ENCODE measurements around the gene UVRAG. TPM values are rescaled to one million over a fixed set of nuclear protein-coding genes. Genes with fewer than 3 reads are reported as not detected.

The UVRAG gene
- total RNA-seq, 1 donor from 2014 or later: 7.4 TPM

GRCh38 chr11:75899806-75900205, 84.8 kb downstream of the UVRAG start:
- TF ChIP-seq CTCF (conservative IDR thresholded peaks at IDR 0.05; ENCODE audit: low read depth, low read length): no peak
- no peak for DNase-seq (ENCODE audit: low read depth)
- H3K4me3 ChIP-seq (ENCODE audit: low read depth, low read length): no peak overlapping the region

DNA sequence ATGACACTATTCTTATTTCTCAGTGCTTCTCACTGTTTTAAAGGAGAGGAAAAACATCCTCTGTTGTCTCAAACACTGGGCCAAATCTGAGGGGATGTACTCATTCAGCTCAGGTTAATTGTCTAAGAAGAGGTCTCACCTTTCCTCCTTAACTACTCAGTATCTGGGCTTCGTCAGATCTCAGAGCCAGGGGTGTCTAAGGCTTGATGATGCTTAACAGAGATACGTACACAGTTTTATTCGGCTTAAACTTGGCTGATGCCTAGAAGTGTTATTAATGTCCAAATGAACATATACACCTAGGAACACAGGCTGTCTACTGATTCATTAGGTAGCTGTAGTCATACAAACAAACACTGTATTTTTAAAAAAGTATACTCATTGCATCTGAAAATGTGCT, 85.8 kb downstream of the UVRAG start:
- no peak overlapping the region for H3K4me3 ChIP-seq (ENCODE audit: low read depth, low read length)
- no peak for TF ChIP-seq CTCF (conservative IDR thresholded peaks at IDR 0.05; ENCODE audit: low read depth, low read length)
- no peak for DNase-seq (ENCODE audit: low read depth)

- TF ChIP-seq CTCF (conservative IDR thresholded peaks at IDR 0.05; ENCODE audit: low read depth, low read length): no peak
- DNase-seq (ENCODE audit: low read depth): no peak
- no peak overlapping the region for H3K4me3 ChIP-seq (ENCODE audit: low read depth, low read length)
Observed at GRCh38 chr11:75902631-75903030, 87.6 kb downstream of the UVRAG start.

DNA sequence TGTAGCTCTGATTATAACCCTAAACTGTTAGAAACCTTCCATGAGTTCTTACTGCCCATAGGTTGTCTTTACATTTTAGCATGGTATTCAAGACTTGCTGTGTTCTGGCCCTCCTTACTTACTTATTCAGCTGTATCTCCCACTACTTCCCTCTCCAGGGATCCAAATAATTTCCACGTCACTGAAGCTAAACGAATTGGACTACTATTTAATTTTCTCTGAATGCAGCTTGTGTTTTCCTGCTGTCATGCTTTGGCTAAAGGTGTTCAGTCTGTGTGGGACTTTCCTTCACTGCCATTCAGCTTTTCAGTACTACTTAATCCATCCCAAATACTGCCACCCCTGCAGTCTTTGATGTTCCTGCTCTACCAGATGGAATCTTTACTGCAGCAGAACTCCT, 88.3 kb downstream of the UVRAG start:
- no peak for TF ChIP-seq CTCF (conservative IDR thresholded peaks at IDR 0.05; ENCODE audit: low read depth, low read length)
- no peak for DNase-seq (ENCODE audit: low read depth)
- H3K4me3 ChIP-seq (ENCODE audit: low read depth, low read length): no peak overlapping the region

- DNase-seq (ENCODE audit: low read depth): no peak
- TF ChIP-seq CTCF (conservative IDR thresholded peaks at IDR 0.05; ENCODE audit: low read depth, low read length): no peak
- H3K4me3 ChIP-seq (ENCODE audit: low read depth, low read length): no peak overlapping the region
Observed at GRCh38 chr11:75905434-75905833, 90.4 kb downstream of the UVRAG start.

- no peak for DNase-seq (ENCODE audit: low read depth)
- TF ChIP-seq CTCF (conservative IDR thresholded peaks at IDR 0.05; ENCODE audit: low read depth, low read length): no peak
- H3K4me3 ChIP-seq (ENCODE audit: low read depth, low read length): no peak overlapping the region
Observed at GRCh38 chr11:75907906-75908527, 93.0 kb downstream of the UVRAG start.

DNA sequence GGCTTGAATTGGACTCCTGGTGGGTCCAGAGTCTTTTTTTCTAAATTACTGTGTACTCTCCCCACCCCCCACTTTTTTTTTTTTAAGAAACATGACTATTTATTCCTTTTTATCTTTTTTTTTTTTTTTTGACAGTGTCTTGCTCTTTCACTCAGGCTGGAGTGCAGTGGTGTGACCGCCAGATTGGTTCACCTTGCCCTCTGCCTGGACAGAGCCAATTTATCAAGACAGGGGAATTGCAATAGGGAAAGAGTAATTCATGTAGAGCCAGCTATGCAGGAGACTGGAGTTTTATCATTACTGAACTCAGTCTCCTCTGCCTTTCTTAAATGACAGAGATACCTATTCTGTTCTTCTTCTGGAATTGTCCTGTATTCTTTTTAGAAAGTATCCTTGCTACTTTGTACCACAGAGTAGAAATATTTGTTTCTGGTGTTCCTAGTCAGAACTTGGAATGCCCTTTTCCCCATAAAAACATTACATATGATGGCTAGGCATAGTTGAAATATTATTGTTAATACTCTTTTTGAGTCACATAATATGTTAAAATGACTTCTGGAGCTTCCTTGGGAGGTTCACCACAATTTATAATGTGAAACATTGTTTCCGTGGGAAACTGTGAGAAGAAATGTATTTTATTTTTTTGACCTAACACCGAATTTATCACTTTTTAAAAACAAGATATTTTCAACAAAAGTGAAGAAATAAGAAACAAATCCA, 95.6 kb downstream of the UVRAG start:
- TF ChIP-seq CTCF (conservative IDR thresholded peaks at IDR 0.05; ENCODE audit: low read depth, low read length): no peak
- H3K4me3 ChIP-seq (ENCODE audit: low read depth, low read length): no peak overlapping the region
- no peak for DNase-seq (ENCODE audit: low read depth)

All from epithelial cell of proximal tubule (primary cell).